ENCODE data around the gene CPS1.

DNA sequence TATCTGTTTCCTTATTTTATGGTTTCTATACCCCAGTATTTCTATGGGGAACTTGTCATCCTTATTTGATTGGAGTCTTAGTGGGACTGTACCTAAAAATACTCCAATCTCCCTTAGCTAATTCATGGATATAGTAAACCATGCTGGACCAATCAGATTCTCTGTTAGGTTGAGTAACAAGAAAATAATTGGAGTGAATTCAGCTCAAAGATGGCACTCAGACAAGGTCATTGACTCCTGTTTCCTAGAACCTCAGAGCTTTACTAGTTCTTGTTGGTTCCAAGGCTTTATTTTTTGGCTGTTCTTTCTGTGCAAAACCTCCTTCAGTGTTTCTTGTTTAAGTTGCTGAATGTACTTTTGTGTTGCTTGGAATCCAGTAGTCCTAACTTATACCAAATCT is 31.9 kb upstream of the CPS1 start:
- TF ChIP-seq, protein P1, sequence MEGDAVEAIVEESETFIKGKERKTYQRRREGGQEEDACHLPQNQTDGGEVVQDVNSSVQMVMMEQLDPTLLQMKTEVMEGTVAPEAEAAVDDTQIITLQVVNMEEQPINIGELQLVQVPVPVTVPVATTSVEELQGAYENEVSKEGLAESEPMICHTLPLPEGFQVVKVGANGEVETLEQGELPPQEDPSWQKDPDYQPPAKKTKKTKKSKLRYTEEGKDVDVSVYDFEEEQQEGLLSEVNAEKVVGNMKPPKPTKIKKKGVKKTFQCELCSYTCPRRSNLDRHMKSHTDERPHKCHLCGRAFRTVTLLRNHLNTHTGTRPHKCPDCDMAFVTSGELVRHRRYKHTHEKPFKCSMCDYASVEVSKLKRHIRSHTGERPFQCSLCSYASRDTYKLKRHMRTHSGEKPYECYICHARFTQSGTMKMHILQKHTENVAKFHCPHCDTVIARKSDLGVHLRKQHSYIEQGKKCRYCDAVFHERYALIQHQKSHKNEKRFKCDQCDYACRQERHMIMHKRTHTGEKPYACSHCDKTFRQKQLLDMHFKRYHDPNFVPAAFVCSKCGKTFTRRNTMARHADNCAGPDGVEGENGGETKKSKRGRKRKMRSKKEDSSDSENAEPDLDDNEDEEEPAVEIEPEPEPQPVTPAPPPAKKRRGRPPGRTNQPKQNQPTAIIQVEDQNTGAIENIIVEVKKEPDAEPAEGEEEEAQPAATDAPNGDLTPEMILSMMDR (conservative IDR thresholded peaks at IDR 0.05; ENCODE audit: low read depth, low read length), result no peak
- TF ChIP-seq EZH2 (IDR thresholded peaks at IDR 0.05; ENCODE audit: borderline replicate concordance, low read depth, low read length, poor library complexity, severe bottlenecking), result no peak

All from A673 (cell line).